H1 (cell line): Measurements from ENCODE around the gene MYL5. TPM values are rescaled to one million over a fixed set of nuclear protein-coding genes. Genes with fewer than 3 reads are reported as not detected.

ENCODE experiments used
- CTCF ChIA-PET: fragments of 300-600 bp; sonication (Branson Sonifier 250); formaldehyde crosslinking; loops from one replicate; lab custom pipeline; 2021; ENCODE audit not compliant: partially characterized antibody; lab: Charles Lee
- POLR2A ChIA-PET: fragments of 300-600 bp; sonication (Branson Sonifier 250); formaldehyde crosslinking; loops from one replicate; lab custom pipeline; 2021; ENCODE audit warnings: inconsistent platforms; ENCODE audit not compliant: partially characterized antibody; lab: Charles Lee
- DNase-seq, 2 experiments: peaks; one replicate each; pipeline versions ENCODE4 v3.0.0 to v3.0.0-alpha.2; 2010 to 2022; ENCODE audit warnings: low spot score in 2 of 2, low read depth in 1 of 2, mixed read lengths in 1 of 2
- FAIRE-seq: peaks from 2 replicates; lab custom pipeline; 2011; peaks lifted over from hg19 to GRCh38; lab: Jason Lieb, UNC
- H2AFZ ChIP-seq: 2 replicates; pipeline ENCODE4 v1.8.1; 2012; ENCODE audit warnings: low read length, inconsistent platforms
- H2AK5ac ChIP-seq: 2 replicates; pipeline ENCODE4 v1.6.1; 2013; ENCODE audit warnings: low read depth, low read length
- H2BK120ac ChIP-seq: replicated peaks from 2 replicates; pipeline ENCODE3; 2013; ENCODE audit warnings: low read depth, low read length, inconsistent platforms
- H2BK12ac ChIP-seq: 2 replicates; pipeline ENCODE4 v1.6.1; 2013; ENCODE audit warnings: low read depth, low read length
- H2BK15ac ChIP-seq: 2 replicates; pipeline ENCODE4 v1.6.1; 2013; ENCODE audit warnings: low read length
- H2BK20ac ChIP-seq: 2 replicates; pipeline ENCODE4 v1.6.1; 2013; ENCODE audit warnings: low read length
- H2BK5ac ChIP-seq: 2 replicates; pipeline ENCODE4 v1.6.1; 2013; ENCODE audit warnings: low read depth, low read length
- H3K14ac ChIP-seq: 2 replicates; pipeline ENCODE4 v1.6.1; 2013; ENCODE audit warnings: inconsistent platforms; ENCODE audit not compliant: insufficient read length
- H3K18ac ChIP-seq: 2 replicates; pipeline ENCODE4 v1.6.1; 2013; ENCODE audit warnings: low read length; ENCODE audit errors: extremely low read depth
- H3K23ac ChIP-seq: 2 replicates; pipeline ENCODE4 v1.6.1; 2013; ENCODE audit warnings: inconsistent platforms; ENCODE audit not compliant: insufficient read length
- H3K23me2 ChIP-seq: 2 replicates; pipeline ENCODE4 v1.6.1; 2013; ENCODE audit warnings: low read depth, low read length
- H3K27ac ChIP-seq: 2 replicates; pipeline ENCODE4 v1.6.1; 2011; ENCODE audit warnings: low read depth, low read length, inconsistent platforms
- H3K27me3 ChIP-seq, 4 experiments: replicated peaks in 1 of 4; 1 replicate in 1 of 4; 2 replicates in 3 of 4; pipeline versions ENCODE4 v1.6.1 to v1.8.1; 2011 to 2013; ENCODE audit warnings: low read length in 3 of 4, mild to moderate bottlenecking in 3 of 4, inconsistent platforms in 2 of 4, mixed read lengths in 2 of 4, moderate library complexity in 1 of 4; ENCODE audit not compliant: control insufficient read depth in 3 of 4, insufficient read depth in 3 of 4; ENCODE audit errors: extremely low read depth in 1 of 4
- H3K36me3 ChIP-seq, 4 experiments: 2 replicates each; pipeline versions ENCODE4 v1.6.1 to v1.8.1; 2011 to 2013; ENCODE audit warnings: mild to moderate bottlenecking in 4 of 4, low read length in 3 of 4, moderate library complexity in 2 of 4, control low read depth in 1 of 4, inconsistent platforms in 1 of 4; ENCODE audit not compliant: insufficient read depth in 4 of 4, control insufficient read depth in 2 of 4
- H3K4ac ChIP-seq: replicated peaks from 2 replicates; pipeline ENCODE3; 2013; ENCODE audit warnings: low read length, low read depth, mixed read lengths, inconsistent platforms; ENCODE audit not compliant: insufficient read length
- H3K4me1 ChIP-seq, 4 experiments: replicated peaks in 1 of 4; 1 replicate in 1 of 4; 2 replicates in 3 of 4; pipeline versions ENCODE4 v1.6.1 to v1.8.1; 2011 to 2013; ENCODE audit warnings: low read length in 3 of 4, inconsistent platforms in 2 of 4, mixed read lengths in 1 of 4; ENCODE audit not compliant: insufficient read depth in 4 of 4, control insufficient read depth in 3 of 4
- H3K4me2 ChIP-seq, 2 experiments: 2 replicates each; pipeline versions ENCODE4 v1.6.1 to v1.8.1; 2011 to 2013; ENCODE audit warnings: low read depth in 2 of 2, low read length in 2 of 2, control low read depth in 1 of 2, inconsistent platforms in 1 of 2, mild to moderate bottlenecking in 1 of 2; ENCODE audit not compliant: insufficient read depth in 1 of 2
- H3K4me3 ChIP-seq, 4 experiments: fragments of 200-600, 300-600 bp in 1 of 4; sonication (generic), shearing (Covaris generic), sonication (Bioruptor Twin) in 1 of 4; 2 replicates each; pipeline versions ENCODE4 v1.5.1 to v1.8.1; 2011 to 2016; ENCODE audit warnings: low read length in 4 of 4, low read depth in 3 of 4, control low read depth in 2 of 4, inconsistent platforms in 2 of 4, mild to moderate bottlenecking in 2 of 4, mixed read lengths in 1 of 4, moderate library complexity in 1 of 4; ENCODE audit not compliant: insufficient read depth in 2 of 4; ENCODE audit errors: extremely low read depth in 1 of 4
- H3K56ac ChIP-seq: replicated peaks from 2 replicates; pipeline ENCODE3; 2013; ENCODE audit warnings: low read depth, mild to moderate bottlenecking, mixed read lengths, low read length, inconsistent platforms; ENCODE audit not compliant: insufficient read length
- H3K79me1 ChIP-seq: 2 replicates; pipeline ENCODE4 v1.6.1; 2013; ENCODE audit warnings: low read depth, low read length, control low read depth
- H3K79me2 ChIP-seq, 2 experiments: 2 replicates each; pipeline versions ENCODE4 v1.6.1 to v1.8.1; 2012 to 2013; ENCODE audit warnings: low read length in 2 of 2, mild to moderate bottlenecking in 2 of 2, inconsistent platforms in 1 of 2; ENCODE audit not compliant: insufficient read depth in 2 of 2, control insufficient read depth in 1 of 2
- H3K9ac ChIP-seq, 4 experiments: replicated peaks in 1 of 4; 1 replicate in 1 of 4; 2 replicates in 3 of 4; pipeline versions ENCODE4 v1.6.1 to v1.8.1; 2011 to 2013; ENCODE audit warnings: low read depth in 3 of 4, low read length in 3 of 4, control low read depth in 2 of 4, mild to moderate bottlenecking in 2 of 4, moderate library complexity in 2 of 4, inconsistent platforms in 1 of 4; ENCODE audit errors: extremely low read depth in 1 of 4
- H3K9me3 ChIP-seq, 2 experiments: 2 replicates each; pipeline versions ENCODE4 v1.6.1 to v1.8.1; 2012 to 2013; ENCODE audit warnings: mild to moderate bottlenecking in 2 of 2, moderate library complexity in 2 of 2, control low read depth in 1 of 2, inconsistent platforms in 1 of 2, low read depth in 1 of 2, low read length in 1 of 2, mixed read lengths in 1 of 2; ENCODE audit not compliant: insufficient read depth in 2 of 2
- H4K20me1 ChIP-seq, 2 experiments: replicated peaks in 1 of 2; 2 replicates each; pipeline versions ENCODE3 to v1.8.1; 2011 to 2013; ENCODE audit warnings: inconsistent platforms in 2 of 2, low read length in 2 of 2, mild to moderate bottlenecking in 1 of 2; ENCODE audit not compliant: insufficient read depth in 2 of 2, control insufficient read depth in 1 of 2
- H4K5ac ChIP-seq: 2 replicates; pipeline ENCODE4 v1.6.1; 2013; ENCODE audit warnings: low read length, low read depth, mixed read lengths, inconsistent platforms; ENCODE audit not compliant: insufficient read length
- H4K8ac ChIP-seq: 2 replicates; pipeline ENCODE4 v1.8.0; 2013; ENCODE audit warnings: mild to moderate bottlenecking, moderate library complexity, low read length, inconsistent platforms; ENCODE audit not compliant: insufficient read depth; ENCODE audit errors: extremely low read depth
- H4K91ac ChIP-seq: replicated peaks from 2 replicates; pipeline ENCODE3; 2013; ENCODE audit warnings: low read length, mixed read lengths, inconsistent platforms; ENCODE audit not compliant: insufficient read length
- CBX8 ChIP-seq: fragments of 300-800, 300-1000 bp; sonication (generic); IDR thresholded peaks from 2 replicates; pipeline ENCODE4 v1.7.1; 2016; ENCODE audit warnings: low read depth, low read length, borderline replicate concordance
- CEBPB ChIP-seq: IDR thresholded peaks from 2 replicates; pipeline ENCODE4 v1.6.1; 2012; ENCODE audit warnings: low read depth, low read length
- JUN ChIP-seq: IDR thresholded peaks from 2 replicates; pipeline ENCODE4 v1.6.1; 2011; ENCODE audit warnings: low read depth, mild to moderate bottlenecking, improper control_type of control experiment, low read length
- KDM4A ChIP-seq: IDR thresholded peaks from one replicate; pipeline ENCODE4 v1.7.1; 2012; ENCODE audit warnings: low read depth, mild to moderate bottlenecking, moderate library complexity, low read length, inconsistent platforms; ENCODE audit not compliant: severe bottlenecking
- NRF1 ChIP-seq: IDR thresholded peaks from 2 replicates; pipeline ENCODE4 v1.6.1; 2011; ENCODE audit warnings: mild to moderate bottlenecking, low read depth, low read length, improper control_type of control experiment
- POU5F1 ChIP-seq: IDR thresholded peaks from 2 replicates; pipeline ENCODE4 v1.6.1; 2011; ENCODE audit warnings: low read depth, mild to moderate bottlenecking, low read length, moderate library complexity
- RBBP5 ChIP-seq: IDR thresholded peaks from 2 replicates; pipeline ENCODE4 v1.7.1; 2012; ENCODE audit warnings: low read depth, mild to moderate bottlenecking, inconsistent platforms, low read length, moderate library complexity, borderline replicate concordance
- RFX5 ChIP-seq: IDR thresholded peaks from 2 replicates; pipeline ENCODE4 v1.6.1; 2011; ENCODE audit warnings: low read depth, low read length, improper control_type of control experiment, borderline replicate concordance
- SIRT6 ChIP-seq: IDR thresholded peaks from one replicate; pipeline ENCODE4 v1.7.1; 2012; ENCODE audit warnings: low read length, inconsistent platforms
- SP4 ChIP-seq: IDR thresholded peaks from 2 replicates; pipeline ENCODE4 v1.6.1; 2012; ENCODE audit warnings: low read length, inconsistent platforms
- TAF1 ChIP-seq: IDR thresholded peaks from 2 replicates; pipeline ENCODE4 v1.6.1; 2011; ENCODE audit warnings: mild to moderate bottlenecking, low read depth, low read length
- WGBS, 2 experiments: shearing (Covaris generic) in 1 of 2; methylation state at CpG; one replicate each; pipeline versions ENCODE4 v1.1.6 to v1.1.7; 2013 to 2015; ENCODE audit warnings: low lambda C conversion rate in 2 of 2, mixed read lengths in 2 of 2, inconsistent platforms in 1 of 2, low coverage in 1 of 2, missing lambda C conversion rate in 1 of 2; ENCODE audit not compliant: insufficient replicate concordance in 2 of 2, insufficient coverage in 1 of 2, insufficient read length in 1 of 2; ENCODE audit errors: extremely low coverage in 1 of 2, missing lambda C conversion rate in 1 of 2; 5-methylcytosine and 5-hydroxymethylcytosine counted together
- polyA plus RNA-seq, 7 experiments: library from polyadenylated mRNA; depleted of rRNA in 3 of 7; stranded (reverse) in 5 of 7; unstranded in 2 of 7; fragments of >200 nt in 5 of 7; fragments of 200-250 nt in 2 of 7; gene quantifications; 1 replicate in 5 of 7; 2 replicates in 1 of 7; 4 replicates in 1 of 7; pipeline versions ENCODE4 v1.2.1 to v1.2.3, GENCODE V29; 2011 to 2013; ENCODE audit warnings: missing spikeins in 2 of 7, mixed read lengths in 2 of 7
- total RNA-seq: library from RNA; stranded (reverse); fragmentation: NEBNext Ultra II Directional; extraction: Animal tissue kit (Norgen Biotek cat#: 25700); gene quantifications from 2 replicates; pipeline ENCODE4 v1.2.1, GENCODE V29; 2021

Gene MYL5
- total and polyA plus RNA-seq, 2 of the 8 experiments (the other 6 are each of a cell fraction or from before 2014, with no cell fraction given), result 5.7 to 6.8 TPM

DNA sequence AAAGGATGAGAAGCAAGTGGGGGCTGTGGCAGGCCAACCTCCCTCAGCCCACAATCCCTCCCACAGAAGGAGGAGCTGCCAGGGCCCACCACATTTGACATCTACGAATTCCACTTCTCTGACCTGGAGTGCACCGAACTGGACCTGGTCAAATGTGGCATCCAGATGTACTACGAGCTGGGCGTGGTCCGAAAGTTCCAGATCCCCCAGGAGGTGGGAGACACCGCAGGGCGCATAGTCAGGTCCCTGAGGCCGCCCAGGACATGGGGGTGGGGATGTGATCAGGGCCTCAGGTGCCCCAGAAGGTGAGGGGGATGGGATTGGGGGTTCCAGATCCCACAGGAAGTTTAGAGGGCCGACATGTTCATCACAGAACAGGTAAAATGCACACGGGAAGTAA is 13.9 kb upstream of the MYL5 start:
- Histone ChIP-seq H3K9me3 (no peaks in the 10 kb centered on the region), H3K4ac (no peak overlapping the region), H3K23ac (no peak overlapping the region), H3K79me2 (no peaks in the 10 kb centered on the region), H2BK12ac (no peak overlapping the region), H3K36me3 (no peaks in the 10 kb centered on the region; a peak in 1 of 8 replicates), H3K4me2 (no peak overlapping the region), H3K27me3 (no peaks in the 10 kb centered on the region), H2BK20ac (no peak overlapping the region), H3K27ac (no peak overlapping the region), H2BK5ac (no peak overlapping the region), H3K23me2 (peaks cover 7% of the 10 kb centered on the region; the same call in 1 of the 2 replicates), H3K79me1 (no peaks in the 10 kb centered on the region), H3K18ac (no peak overlapping the region), H2AFZ (no peak overlapping the region), H3K56ac (no peak overlapping the region), H2BK120ac (no peak overlapping the region), H4K20me1 (peaks cover 0 to 22% of the 10 kb centered on the region in 2 experiments), H3K4me1 (no peaks in the 10 kb centered on the region), H4K5ac (no peak overlapping the region), H3K4me3 (no peak overlapping the region), H4K91ac (no peak overlapping the region), H3K14ac (no peak overlapping the region), H4K8ac (no peak overlapping the region; the same call in 1 of the 2 replicates), H2BK15ac (no peak overlapping the region), H3K9ac (no peak overlapping the region), H2AK5ac (no peak overlapping the region)
- 95% methylated on average over 10 of the region's 10 CpGs; no CpG with 5 or more reads in 1 of the 2 experiments for WGBS, 2 experiments
- ChIA-PET POLR2A (interaction anchor here (0.6 to 0.7 kb wide), 2 partner anchors 14 to 329 kb away, joined by 3 to 5 read pairs; partner anchors contain the start of genes ATP5ME and MYL5), CTCF (no interaction called here)
- DNase-seq (no peak), FAIRE-seq (no peak)
- TF ChIP-seq TAF1, result no peak
- no peak for TF ChIP-seq RBBP5
- no peak for TF ChIP-seq SP4
- TF ChIP-seq CEBPB, result no peak
- no peak for TF ChIP-seq SIRT6
- no peak for TF ChIP-seq KDM4A
- TF ChIP-seq POU5F1, result no peak
- TF ChIP-seq JUN, result no peak
- no peak for TF ChIP-seq RFX5
- no peak for TF ChIP-seq CBX8
- TF ChIP-seq NRF1, result no peak
